HCT116 (cell line): ENCODE measurements around the gene PLP2. TPM values are rescaled to one million over a fixed set of nuclear protein-coding genes. Genes with fewer than 3 reads are reported as not detected.

Source experiments
- ATAC-seq: fragments of 200-7000 bp; cut with Tn5 transposase; 2 replicates; pipeline ENCODE4 v1.9.1; 2020; ENCODE audit warnings: mild to moderate bottlenecking, moderate library complexity
- BruUV-seq: library from RNA; stranded (reverse); fragments of 400-500 nt; replicated peaks from 2 replicates; lab custom pipeline; 2021; lab: Mats Ljungman, UMichigan
- CTCF ChIA-PET: fragments of 300-600 bp; sonication (Branson Sonifier 250); formaldehyde crosslinking; loops from one replicate; lab custom pipeline; 2021; ENCODE audit warnings: antibody characterized with exemption; lab: Charles Lee
- POLR2A ChIA-PET: fragments of 300-600, 350-600 bp; sonication (Branson Sonifier 250); formaldehyde crosslinking; loops from one replicate; lab custom pipeline; 2021; ENCODE audit warnings: antibody characterized with exemption; lab: Charles Lee
- RAD21 ChIA-PET, 2 experiments: fragments of 300-600 bp; sonication (Branson Sonifier 250); formaldehyde crosslinking; loops; one replicate each; lab custom pipeline; 2023; ENCODE audit warnings: low total read pairs in 2 of 2; ENCODE audit not compliant: uncharacterized antibody in 2 of 2, unreplicated experiment in 2 of 2, low non-redundant PET in 1 of 2; lab: Charles Lee
- DNase-seq: peaks from one replicate; pipeline ENCODE4 v3.0.0-alpha.2; 2010; ENCODE audit warnings: low read depth, low spot score
- H2AFZ ChIP-seq: fragments of 200-600 bp; shearing (Covaris generic), sonication (generic); 2 replicates; pipeline ENCODE4 v1.6.1; 2017; ENCODE audit warnings: low read depth, mixed run types, mixed read lengths, antibody characterized with exemption, low read length; ENCODE audit not compliant: poor library complexity, severe bottlenecking
- H3K27ac ChIP-seq: 2 replicates; pipeline ENCODE4 v1.5.1; 2012; ENCODE audit warnings: low read depth, low read length
- H3K27me3 ChIP-seq: fragments of 200-600 bp; sonication (generic); 2 replicates; pipeline ENCODE4 v1.6.1; 2016; ENCODE audit warnings: mixed run types, low read length, mixed read lengths; ENCODE audit not compliant: insufficient read depth
- H3K36me3 ChIP-seq, 2 experiments: fragments of 200-500 bp in 1 of 2; fragments of 200-600 bp in 1 of 2; sonication (Bioruptor generic) in 1 of 2; sonication (generic) in 1 of 2; 2 replicates each; pipeline versions ENCODE4 v1.5.1 to v1.6.1; 2014 to 2016; ENCODE audit warnings: low read length in 2 of 2, inconsistent platforms in 1 of 2, mixed read lengths in 1 of 2, mixed run types in 1 of 2; ENCODE audit not compliant: insufficient read depth in 2 of 2, control insufficient read depth in 1 of 2
- H3K4me1 ChIP-seq, 2 experiments: fragments of 200-600 bp in 1 of 2; sonication (generic) in 1 of 2; 2 replicates each; pipeline versions ENCODE4 v1.5.1 to v1.6.1; 2012 to 2017; ENCODE audit warnings: low read length in 2 of 2, inconsistent platforms in 1 of 2, mild to moderate bottlenecking in 1 of 2, mixed read lengths in 1 of 2, mixed run types in 1 of 2, moderate library complexity in 1 of 2; ENCODE audit not compliant: insufficient read depth in 2 of 2, control insufficient read depth in 1 of 2
- H3K4me2 ChIP-seq: fragments of 200-600 bp; sonication (generic); 2 replicates; pipeline ENCODE4 v1.6.1; 2017; ENCODE audit warnings: mixed run types, low read length, mixed read lengths
- H3K4me3 ChIP-seq, 2 experiments: fragments of 200-600 bp in 1 of 2; sonication (generic) in 1 of 2; replicated peaks in 1 of 2; 2 replicates each; pipeline ENCODE4 v1.5.1; 2011 to 2016; ENCODE audit warnings: low read length in 2 of 2, control low read depth in 1 of 2, low read depth in 1 of 2, mild to moderate bottlenecking in 1 of 2, mixed read lengths in 1 of 2, mixed run types in 1 of 2
- H3K79me2 ChIP-seq: fragments of 200-600 bp; sonication (generic); 2 replicates; pipeline ENCODE4 v1.6.1; 2017; ENCODE audit warnings: mild to moderate bottlenecking, mixed run types, low read length, moderate library complexity, mixed read lengths; ENCODE audit not compliant: insufficient read depth
- H3K9ac ChIP-seq: fragments of 200-600 bp; sonication (generic); 2 replicates; pipeline ENCODE4 v1.6.1; 2016; ENCODE audit warnings: low read length, mixed read lengths
- H3K9me2 ChIP-seq: fragments of 200-600 bp; sonication (generic), shearing (Covaris generic); 2 replicates; pipeline ENCODE4 v1.6.1; 2017; ENCODE audit warnings: mixed run types, mild to moderate bottlenecking, moderate library complexity; ENCODE audit not compliant: insufficient read depth
- H3K9me3 ChIP-seq, 2 experiments: fragments of 200-500 bp in 1 of 2; fragments of 200-600 bp in 1 of 2; sonication (Bioruptor generic) in 1 of 2; sonication (generic) in 1 of 2; 2 replicates each; pipeline ENCODE4 v1.6.1; 2014 to 2017; ENCODE audit warnings: low read length in 2 of 2, mixed read lengths in 2 of 2, inconsistent platforms in 1 of 2, low read depth in 1 of 2, mild to moderate bottlenecking in 1 of 2, mixed run types in 1 of 2, moderate library complexity in 1 of 2; ENCODE audit not compliant: control insufficient read depth in 1 of 2, insufficient read depth in 1 of 2
- H4K20me1 ChIP-seq: fragments of 200-600 bp; sonication (generic), shearing (Covaris generic); 2 replicates; pipeline ENCODE4 v1.6.1; 2017; ENCODE audit warnings: mixed run types, mild to moderate bottlenecking, moderate library complexity; ENCODE audit not compliant: insufficient read depth
- ATF3 ChIP-seq: IDR thresholded peaks from 2 replicates; pipeline ENCODE4 v1.6.1; 2012
- CEBPB ChIP-seq: IDR thresholded peaks from 2 replicates; pipeline ENCODE4 v1.6.1; 2012; ENCODE audit warnings: low read depth
- CTCF ChIP-seq, 3 experiments: fragments of 200-600 bp in 1 of 3; sonication (generic) in 1 of 3; IDR thresholded peaks in 2 of 3; conservative IDR thresholded peaks in 1 of 3; 2 replicates each; pipeline ENCODE4 v1.5.1; 2012 to 2017; ENCODE audit warnings: low read depth in 2 of 3, low read length in 2 of 3, antibody characterized with exemption in 1 of 3, borderline replicate concordance in 1 of 3, control low read depth in 1 of 3, mild to moderate bottlenecking in 1 of 3, mixed read lengths in 1 of 3, mixed run types in 1 of 3, moderate library complexity in 1 of 3; ENCODE audit not compliant: insufficient read depth in 1 of 3
- ELF1 ChIP-seq: IDR thresholded peaks from 2 replicates; pipeline ENCODE4 v1.6.1; 2012; ENCODE audit warnings: low read depth, borderline replicate concordance
- EZH2 ChIP-seq: fragments of 200-600 bp; sonication (generic); IDR thresholded peaks from 2 replicates; pipeline ENCODE4 v1.6.1; 2017; ENCODE audit warnings: antibody characterized with exemption, mixed run types
- FOSL1 ChIP-seq: IDR thresholded peaks from 2 replicates; pipeline ENCODE4 v1.6.1; 2012; ENCODE audit warnings: low read depth
- JUND ChIP-seq: IDR thresholded peaks from 2 replicates; pipeline ENCODE4 v1.6.1; 2012
- RAD21 ChIP-seq: IDR thresholded peaks from 2 replicates; pipeline ENCODE4 v1.6.1; 2012; ENCODE audit warnings: low read depth, mild to moderate bottlenecking
- REST ChIP-seq: IDR thresholded peaks from 2 replicates; pipeline ENCODE4 v1.6.1; 2012; ENCODE audit warnings: low read depth
- SP1 ChIP-seq: IDR thresholded peaks from 2 replicates; pipeline ENCODE4 v1.6.1; 2012; ENCODE audit warnings: low read depth
- SRF ChIP-seq: IDR thresholded peaks from 2 replicates; pipeline ENCODE4 v1.6.1; 2012; ENCODE audit warnings: low read depth
- ZNF274 ChIP-seq: fragments of 200-500 bp; sonication (Bioruptor generic); IDR thresholded peaks from 2 replicates; pipeline ENCODE4 v1.6.1; 2014; ENCODE audit warnings: mild to moderate bottlenecking, low read depth, low read length, inconsistent platforms
- intact Hi-C: fragments of 100-400 bp; cut with micrococcal nuclease; formaldehyde crosslinking; loops from 2 replicates; pipeline ENCODE4 v1.10.0; 2022
- total RNA-seq: library from RNA; stranded (reverse); gene quantifications from one replicate; pipeline ENCODE4 v1.2.1, GENCODE V29; 2021; ENCODE audit not compliant: unreplicated experiment
- TF ChIP-seq, protein P1 (sequence below): IDR thresholded peaks from 2 replicates; pipeline ENCODE4 v1.6.1; 2011; ENCODE audit warnings: mild to moderate bottlenecking, low read length, moderate library complexity; ENCODE audit not compliant: insufficient replicate concordance; ENCODE audit errors: extremely low read depth

PLP2 gene
- total RNA-seq, 1 experiment from 2014 or later = 207 TPM

DNA sequence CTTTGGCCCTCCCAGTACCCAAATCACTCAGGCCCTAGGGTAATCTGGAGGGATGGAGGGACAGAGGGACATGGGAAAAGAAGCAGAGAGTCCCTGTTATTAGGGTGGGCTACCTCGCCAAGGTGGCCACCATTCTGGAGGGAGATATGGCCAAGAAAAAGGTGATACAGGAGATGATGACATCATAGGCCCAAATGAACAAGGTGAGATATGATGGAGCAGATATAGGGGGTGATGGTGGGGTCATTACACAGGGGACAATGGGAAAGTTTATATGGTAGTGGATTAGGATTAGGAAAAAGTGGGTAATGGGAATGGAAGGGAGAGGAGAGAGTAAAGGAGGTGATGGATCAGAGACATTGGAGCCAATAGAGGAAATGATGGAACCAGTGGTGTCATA lies 41.2 kb downstream of the PLP2 start:
- Histone ChIP-seq H3K9me2 (no peaks in the 10 kb centered on the region), H3K4me3 (no peak overlapping the region), H3K27ac (no peak overlapping the region), H3K9ac (no peak overlapping the region), H3K4me2 (no peak overlapping the region), H3K79me2 (no peaks in the 10 kb centered on the region), H4K20me1 (no peaks in the 10 kb centered on the region), H3K9me3 (no peaks in the 10 kb centered on the region), H3K36me3 (no peaks in the 10 kb centered on the region), H3K4me1 (no peaks in the 10 kb centered on the region), H2AFZ (no peak overlapping the region), H3K27me3 (no peaks in the 10 kb centered on the region)
- TF ChIP-seq CTCF (IDR thresholded peaks at IDR 0.05 in 2 of 3, conservative IDR thresholded peaks at IDR 0.05 in 1 of 3; ENCODE audit: borderline replicate concordance in 1 of 3, insufficient read depth in 1 of 3, low read depth in 2 of 3, low read length in 2 of 3) (no peak), ATF3 (no peak), JUND (no peak), FOSL1 (no peak), SRF (no peak)
- RAD21 ChIA-PET = no interaction called here
- CTCF ChIA-PET = no interaction called here
- ATAC-seq = no peak
- no peak for DNase-seq
- BruUV-seq = no TSS peak
- intact Hi-C loops = no loop called here
- POLR2A ChIA-PET = no interaction called here

DNA sequence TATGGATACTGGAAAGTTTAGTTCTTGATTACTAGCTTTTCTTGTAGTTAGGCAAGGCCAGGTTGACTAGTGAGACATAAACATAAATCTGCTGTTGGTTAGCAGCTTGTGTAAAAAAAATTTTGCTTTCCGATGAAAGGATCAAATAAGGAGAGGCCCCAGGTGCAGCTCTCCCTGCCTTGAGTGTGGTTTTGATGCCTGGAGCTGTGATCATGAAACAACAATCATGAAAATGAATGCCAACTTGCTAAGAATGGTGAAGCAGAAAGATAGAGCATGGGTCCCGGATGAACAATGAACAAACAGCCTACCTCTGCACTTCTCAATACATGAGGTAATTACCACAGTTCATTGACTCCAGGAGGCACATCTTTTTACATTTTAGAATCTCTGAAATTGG lies 42.7 kb downstream of the PLP2 start:
- ChIA-PET CTCF (no interaction called here), POLR2A (no interaction called here), RAD21 (no interaction called here)
- BruUV-seq = no TSS peak
- Histone ChIP-seq H2AFZ (no peak overlapping the region), H3K4me1 (no peaks in the 10 kb centered on the region), H3K4me3 (no peak overlapping the region), H3K27ac (no peak overlapping the region), H3K36me3 (no peaks in the 10 kb centered on the region), H3K9me2 (no peaks in the 10 kb centered on the region), H3K9me3 (no peaks in the 10 kb centered on the region), H4K20me1 (no peaks in the 10 kb centered on the region), H3K9ac (no peak overlapping the region), H3K79me2 (no peaks in the 10 kb centered on the region), H3K4me2 (no peak overlapping the region), H3K27me3 (no peaks in the 10 kb centered on the region)
- DNase-seq (no peak), ATAC-seq (no peak)
- intact Hi-C loops = no loop called here
- no peak for TF ChIP-seq ATF3
- no peak for TF ChIP-seq RAD21
- no peak for TF ChIP-seq SP1
- no peak for TF ChIP-seq CEBPB
- TF ChIP-seq REST = no peak
- TF ChIP-seq SRF = no peak
- TF ChIP-seq, protein P1, sequence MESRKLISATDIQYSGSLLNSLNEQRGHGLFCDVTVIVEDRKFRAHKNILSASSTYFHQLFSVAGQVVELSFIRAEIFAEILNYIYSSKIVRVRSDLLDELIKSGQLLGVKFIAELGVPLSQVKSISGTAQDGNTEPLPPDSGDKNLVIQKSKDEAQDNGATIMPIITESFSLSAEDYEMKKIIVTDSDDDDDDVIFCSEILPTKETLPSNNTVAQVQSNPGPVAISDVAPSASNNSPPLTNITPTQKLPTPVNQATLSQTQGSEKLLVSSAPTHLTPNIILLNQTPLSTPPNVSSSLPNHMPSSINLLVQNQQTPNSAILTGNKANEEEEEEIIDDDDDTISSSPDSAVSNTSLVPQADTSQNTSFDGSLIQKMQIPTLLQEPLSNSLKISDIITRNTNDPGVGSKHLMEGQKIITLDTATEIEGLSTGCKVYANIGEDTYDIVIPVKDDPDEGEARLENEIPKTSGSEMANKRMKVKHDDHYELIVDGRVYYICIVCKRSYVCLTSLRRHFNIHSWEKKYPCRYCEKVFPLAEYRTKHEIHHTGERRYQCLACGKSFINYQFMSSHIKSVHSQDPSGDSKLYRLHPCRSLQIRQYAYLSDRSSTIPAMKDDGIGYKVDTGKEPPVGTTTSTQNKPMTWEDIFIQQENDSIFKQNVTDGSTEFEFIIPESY = no peak
- no peak for TF ChIP-seq ZNF274
- TF ChIP-seq ELF1 = no peak
- TF ChIP-seq EZH2 = no peak
